Measurements from ENCODE around the gene PCSK5.

PCSK5 gene

GRCh38 chr9:76213751-76214150 is 323.3 kb downstream of the PCSK5 start:
- DNase-seq, result no peak

- no peak for DNase-seq
These were observed 324.6 kb downstream of the PCSK5 start for GRCh38 chr9:76215066-76215465.

GRCh38 chr9:76216161-76216649 is 325.7 kb downstream of the PCSK5 start:
- no peak for DNase-seq

GRCh38 chr9:76218117-76218885 is 327.8 kb downstream of the PCSK5 start:
- DNase-seq, result no peak

- DNase-seq, result no peak
These were observed 328.5 kb downstream of the PCSK5 start for GRCh38 chr9:76218886-76219445.

GRCh38 chr9:76219560-76220151 is 329.2 kb downstream of the PCSK5 start:
- DNase-seq, result no peak

GRCh38 chr9:76221423-76221822 is 330.9 kb downstream of the PCSK5 start:
- no peak for DNase-seq

DNA sequence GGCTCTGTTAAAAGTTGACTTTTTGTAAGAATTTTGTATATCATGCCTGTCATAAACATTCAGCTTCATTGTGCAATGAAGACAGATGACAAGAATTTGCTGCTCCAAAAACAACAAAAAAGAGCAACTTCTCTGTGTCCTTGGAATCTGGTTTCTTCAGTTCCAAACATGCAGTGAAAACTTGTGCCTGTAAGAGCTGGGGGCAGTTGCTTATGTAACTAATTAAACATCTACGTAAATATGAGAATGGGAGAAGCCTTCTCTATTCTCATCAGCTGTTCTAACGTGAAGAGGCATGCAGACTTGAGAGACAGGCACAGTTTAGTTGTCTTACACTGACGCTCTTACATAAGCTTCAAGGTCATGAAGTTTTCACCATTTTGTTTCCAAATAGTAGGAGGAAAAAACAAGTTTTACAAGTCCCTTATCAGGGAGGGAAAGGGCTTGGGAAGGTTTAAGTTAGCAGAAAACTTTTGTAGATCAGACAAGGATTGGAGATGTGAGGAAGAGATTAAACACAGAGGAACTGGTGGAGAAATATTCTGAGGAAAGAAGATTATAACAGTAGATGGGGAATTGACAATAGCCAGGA is 333.4 kb downstream of the PCSK5 start:
- DNase-seq, result no peak

DNA sequence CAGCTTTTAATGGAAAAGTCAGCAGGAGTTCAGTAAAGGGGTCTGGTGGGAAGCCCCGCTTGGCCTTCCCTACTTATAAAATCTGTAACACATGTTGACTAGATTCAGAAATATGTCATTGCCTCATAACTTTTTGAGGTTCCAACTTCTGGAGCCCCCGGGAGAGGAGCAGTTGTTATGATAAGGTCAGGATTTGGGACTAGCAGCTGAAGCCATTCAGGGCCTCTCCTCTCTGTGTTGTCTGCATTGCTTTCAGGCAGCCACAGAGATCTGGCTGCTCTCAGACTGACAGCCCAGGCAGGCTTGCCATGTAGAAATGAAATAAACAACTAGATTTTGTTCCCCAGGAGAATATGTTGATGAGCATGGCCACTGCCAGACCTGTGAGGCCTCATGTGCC is 336.7 kb downstream of the PCSK5 start:
- no peak for DNase-seq

DNA sequence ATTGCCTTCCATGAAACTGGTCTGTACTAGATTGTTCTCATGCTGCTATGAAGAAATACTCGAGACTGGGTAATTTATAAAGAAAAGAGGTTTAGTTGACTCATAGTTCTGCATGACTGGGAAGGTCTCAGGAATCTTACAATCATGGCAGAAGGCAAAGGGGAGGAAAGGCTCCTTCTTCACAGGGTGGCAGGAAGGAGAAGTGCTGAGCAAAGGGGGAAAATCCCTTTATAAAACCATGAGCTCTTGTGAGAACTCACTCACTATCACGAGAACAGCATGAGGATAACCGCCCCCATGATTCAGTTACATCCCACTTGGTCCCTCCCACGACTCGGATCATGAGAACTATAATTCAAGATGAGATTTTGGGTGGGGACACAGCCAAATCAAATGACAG is 340.5 kb downstream of the PCSK5 start:
- DNase-seq, result no peak

DNA sequence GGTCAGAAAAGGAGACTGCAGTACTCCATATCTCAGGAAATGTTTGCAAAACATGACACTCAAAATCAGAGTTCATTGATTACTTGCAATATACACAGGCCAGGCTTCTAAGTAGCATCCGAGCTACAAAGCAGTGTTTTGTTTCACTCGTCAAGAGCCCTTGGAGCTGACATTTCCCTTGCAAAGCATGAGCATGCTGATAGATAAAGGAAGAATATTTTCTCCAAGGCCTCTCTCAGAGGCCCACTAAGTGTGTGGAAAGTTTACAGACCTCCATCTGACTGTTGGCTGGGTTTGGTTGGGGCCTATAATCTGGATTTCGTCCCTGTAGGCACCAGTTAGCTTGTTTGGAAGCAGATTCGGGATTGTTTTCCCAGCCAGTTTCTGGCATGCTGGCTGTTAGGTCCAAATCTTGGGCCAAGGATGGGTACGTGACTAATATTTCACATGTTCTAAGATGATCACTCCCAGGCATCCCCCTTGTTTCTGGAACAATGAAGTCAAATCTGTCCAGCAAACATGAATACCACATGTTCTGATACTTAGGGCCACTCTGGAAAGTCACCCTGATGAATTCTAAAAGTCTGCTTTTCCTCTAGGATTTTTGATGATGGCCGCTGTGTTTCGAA is 342.5 kb downstream of the PCSK5 start:
- no peak for DNase-seq

GRCh38 chr9:76240578-76240977 is 350.1 kb downstream of the PCSK5 start:
- DNase-seq, result no peak

DNA sequence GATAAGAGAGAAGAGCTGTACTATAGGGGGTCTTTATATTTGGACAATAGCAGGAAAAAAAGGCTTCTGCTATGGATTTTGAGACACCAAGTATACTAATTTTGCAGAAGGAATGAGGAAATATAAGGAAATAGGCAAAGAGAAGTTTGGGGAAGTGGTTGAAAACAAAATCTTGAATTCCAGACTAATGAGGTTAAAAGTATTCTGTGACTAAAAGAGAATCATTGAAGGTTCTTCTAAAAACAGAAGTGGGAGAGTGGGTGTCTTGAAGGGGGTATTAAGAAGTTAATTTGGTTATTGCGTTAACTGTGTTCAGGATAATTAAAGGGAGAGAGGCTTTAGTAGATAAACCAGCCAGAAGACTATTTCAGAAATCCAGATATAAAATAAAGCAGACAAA is 355.0 kb downstream of the PCSK5 start:
- no peak for DNase-seq

GRCh38 chr9:76246680-76247079 is 356.2 kb downstream of the PCSK5 start:
- no peak for DNase-seq

DNA sequence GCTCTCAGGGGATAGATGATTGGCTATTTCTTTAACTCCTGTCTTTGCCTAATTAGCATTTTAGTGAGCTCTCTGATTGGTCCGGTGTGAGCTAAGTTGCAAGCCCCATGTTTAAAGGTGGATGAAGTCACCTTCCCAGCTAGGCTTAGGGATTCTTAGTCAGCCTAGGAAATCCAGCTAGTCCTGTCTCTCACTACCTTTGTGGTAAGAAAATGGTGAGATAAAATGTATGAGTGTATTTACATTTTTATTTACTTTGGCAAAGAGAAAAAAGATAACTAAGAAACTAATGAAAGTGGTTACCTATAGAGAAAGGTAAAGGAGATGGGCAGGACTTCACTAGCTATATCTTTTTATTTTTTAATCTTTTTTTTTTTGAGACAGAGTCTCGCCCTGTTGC is 357.0 kb downstream of the PCSK5 start:
- DNase-seq, result no peak

DNA sequence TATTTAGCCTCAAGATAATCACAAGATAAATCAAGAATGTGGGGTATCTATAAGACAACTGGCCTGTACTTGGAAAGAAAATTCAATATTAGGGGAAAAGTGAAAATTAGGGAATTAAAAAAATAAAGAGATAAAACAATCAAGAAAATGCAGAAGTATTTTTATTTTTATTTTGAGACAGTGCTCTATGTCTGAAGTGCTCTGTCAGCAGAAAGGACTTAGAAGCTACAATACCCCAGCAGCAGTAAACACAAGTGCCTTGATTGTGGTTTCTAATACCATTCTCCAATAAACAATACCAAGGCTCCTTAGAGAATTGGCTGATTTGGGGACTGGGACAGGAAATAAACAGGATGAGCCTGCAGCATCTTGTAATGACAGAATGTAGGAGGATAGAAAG is 358.8 kb downstream of the PCSK5 start:
- DNase-seq, result no peak

DNA sequence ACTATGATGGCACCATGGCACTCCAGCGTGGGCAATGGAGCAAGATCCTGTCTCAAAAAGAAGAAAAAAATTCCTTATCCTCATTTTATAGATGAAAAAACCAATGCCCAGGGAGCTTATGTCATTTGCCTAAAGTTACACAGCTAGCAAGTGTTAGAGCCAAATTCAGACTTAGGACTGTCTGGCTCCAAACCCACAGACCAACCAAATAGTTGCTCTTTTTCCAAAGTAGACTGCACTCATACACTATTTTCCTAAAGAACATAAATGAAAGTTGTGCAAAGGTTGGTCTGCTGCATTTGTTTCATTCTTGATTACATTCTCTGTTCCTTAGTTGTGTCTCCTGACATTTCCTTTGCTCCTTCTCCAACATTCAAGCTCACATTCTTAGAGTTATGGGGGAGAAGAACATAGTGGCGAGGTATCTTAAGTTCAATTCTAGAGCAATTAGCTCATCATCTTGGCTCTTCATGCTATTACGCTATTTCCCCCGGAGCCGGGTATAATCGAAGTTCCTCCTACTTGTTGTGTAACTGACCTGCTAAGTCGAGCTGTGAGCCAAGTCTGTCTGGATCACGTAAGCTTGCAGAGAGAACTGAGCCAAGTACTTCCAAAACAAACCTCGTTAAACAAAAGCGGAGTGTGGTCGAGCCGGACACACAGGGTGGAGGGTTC is 365.4 kb downstream of the PCSK5 start:
- DNase-seq, result no peak

GRCh38 chr9:76257311-76257710 is 366.8 kb downstream of the PCSK5 start:
- no peak for DNase-seq

GRCh38 chr9:76266649-76267283 is 376.3 kb downstream of the PCSK5 start:
- no peak for DNase-seq

- no peak for DNase-seq
These were observed 376.8 kb downstream of the PCSK5 start for GRCh38 chr9:76267284-76267652.

GRCh38 chr9:76269789-76270188 is 379.3 kb downstream of the PCSK5 start:
- no peak for DNase-seq

DNA sequence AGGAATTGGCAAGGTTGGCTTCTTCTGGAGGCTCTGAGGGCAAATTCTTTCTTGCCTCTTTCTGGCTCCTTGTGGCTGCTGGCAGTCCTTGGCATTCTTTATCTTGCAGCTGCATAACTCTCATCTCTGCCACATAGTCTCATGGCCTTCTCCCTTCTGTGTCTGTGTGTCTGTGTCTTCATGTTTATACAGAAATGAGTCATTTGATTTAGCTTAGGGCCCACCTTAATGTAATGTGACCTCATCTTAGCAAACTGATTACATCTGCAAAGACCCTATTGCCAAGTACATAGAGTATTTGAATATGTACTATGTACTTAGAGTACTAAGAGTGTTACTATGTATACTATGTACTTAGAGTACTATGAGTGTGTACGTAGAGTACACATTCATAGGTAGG is 381.3 kb downstream of the PCSK5 start:
- DNase-seq, result no peak
